ENCODE data around the gene GPLD1. TPM values are rescaled to one million over a fixed set of nuclear protein-coding genes. Genes with fewer than 3 reads are reported as not detected.
"Not testable (repeated sequence)": the region's sequence is repeated elsewhere in the genome, so short reads cannot be mapped to it uniquely, and the experiment has no call there.

Gene GPLD1
- total RNA-seq, 1 donor from 2014 or later: 3.5 TPM

DNA sequence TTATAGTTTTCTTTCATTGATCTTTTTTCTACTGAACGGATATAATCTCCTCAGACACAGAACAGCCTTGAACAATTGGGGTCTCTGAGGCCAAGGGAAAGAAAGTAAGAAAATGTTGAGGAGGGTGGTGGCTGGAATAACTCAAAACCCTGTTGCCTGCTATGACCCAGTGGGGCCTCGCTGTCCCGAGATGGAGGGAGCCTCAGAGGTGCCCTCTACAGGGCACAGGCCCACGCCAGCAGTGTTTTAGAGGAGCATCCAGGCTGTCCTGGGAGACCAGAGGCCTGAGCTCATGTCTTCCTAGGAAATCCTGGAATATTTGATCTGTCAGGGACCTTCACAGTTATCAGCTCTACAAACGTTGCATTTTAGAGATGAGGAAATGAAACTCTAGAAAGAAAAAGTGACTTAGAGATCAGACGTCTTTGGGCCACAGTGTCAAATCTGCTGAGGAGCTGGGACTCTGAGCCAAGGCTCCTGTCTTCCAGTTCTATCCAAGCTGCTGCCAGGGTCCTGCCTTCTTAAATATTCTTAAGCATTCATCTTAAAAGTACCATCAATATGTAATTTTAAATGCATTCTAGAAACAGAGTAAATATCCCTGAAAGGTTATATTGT lies 31.7 kb upstream of the GPLD1 start:
- intact Hi-C loops (cut with DNase I): loop anchor here (1.0 kb wide), 1 partner anchor 90 kb away; no protein-coding TSS in a partner anchor
- Histone ChIP-seq H3K27me3 (no peaks in the 10 kb centered on the region), H3K9me3 (no peaks in the 10 kb centered on the region), H3K4me3 (no peak overlapping the region), H3K36me3 (peaks cover 4 to 16% of the 10 kb centered on the region in 2 donors), H3K4me1 (no peaks in the 10 kb centered on the region), H3K27ac (no peak overlapping the region)
- DNase-seq (ENCODE audit: low spot score in 2 of 2): peak in 1 of 2 donors; percentile 79
- peak; percentile 31 to 78 (median 66) for TF ChIP-seq CTCF (IDR thresholded peaks at IDR 0.05)

GRCh38 chr6:24517659-24518543 lies 28.5 kb upstream of the GPLD1 start:
- no peaks in the 10 kb centered on the region for H3K4me1 ChIP-seq
- H3K4me3 ChIP-seq: no peak overlapping the region
- no peak overlapping the region for H3K27ac ChIP-seq
- H3K9me3 ChIP-seq: no peaks in the 10 kb centered on the region
- H3K36me3 ChIP-seq: peaks cover 11 to 41% of the 10 kb centered on the region in 2 donors
- DNase-seq (ENCODE audit: low spot score in 2 of 2): no peak
- no peaks in the 10 kb centered on the region for H3K27me3 ChIP-seq
- intact Hi-C loops (cut with DNase I): no loop called here
- TF ChIP-seq CTCF (IDR thresholded peaks at IDR 0.05): no peak

DNA sequence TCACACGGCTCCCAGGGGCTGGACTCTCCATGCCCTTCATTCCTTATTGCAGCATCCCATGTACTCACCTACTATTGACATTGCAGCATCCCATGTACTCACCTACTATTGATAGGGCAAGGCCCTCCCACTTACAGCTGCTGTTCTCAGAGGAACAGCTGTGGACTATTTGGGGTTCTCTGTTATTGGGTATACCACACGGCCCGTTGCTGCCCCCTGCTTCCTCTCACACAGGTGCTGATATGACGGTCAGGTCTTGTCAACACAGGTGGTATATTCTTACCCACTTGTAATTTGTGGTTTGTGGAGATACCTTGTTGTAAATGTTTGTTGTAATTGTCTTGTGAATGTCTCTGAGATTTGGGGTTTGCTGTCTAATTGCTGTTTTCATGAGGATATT lies 24.2 kb upstream of the GPLD1 start:
- Histone ChIP-seq H3K4me3 (no peak overlapping the region), H3K9me3 (no peaks in the 10 kb centered on the region), H3K27ac (no peak overlapping the region), H3K4me1 (no peaks in the 10 kb centered on the region), H3K27me3 (no peaks in the 10 kb centered on the region), H3K36me3 (peaks cover 7 to 49% of the 10 kb centered on the region in 2 donors)
- intact Hi-C loops (cut with DNase I): no loop called here
- no peak for TF ChIP-seq CTCF (IDR thresholded peaks at IDR 0.05)
- DNase-seq (ENCODE audit: low spot score in 2 of 2): no peak

DNA sequence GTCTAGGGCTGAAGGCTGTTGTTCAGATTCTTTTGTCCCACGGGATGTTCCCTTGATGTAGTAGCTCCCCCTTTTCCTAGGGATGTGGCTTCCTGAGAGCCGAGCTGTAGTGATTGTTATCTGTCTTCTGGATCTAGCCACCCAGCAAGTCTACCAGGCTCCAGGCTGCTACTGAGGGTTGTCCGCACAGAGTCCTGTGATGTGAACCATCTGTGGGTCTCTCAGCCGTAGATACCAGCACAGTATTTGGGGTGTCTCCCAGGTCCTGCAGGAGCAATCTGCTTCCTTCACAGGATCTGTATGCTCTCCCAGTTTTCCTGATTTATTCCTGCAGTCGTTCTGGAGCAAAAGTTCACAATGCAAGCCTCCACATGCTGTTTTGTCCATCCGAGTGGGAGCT lies 22.6 kb upstream of the GPLD1 start:
- H3K27me3 ChIP-seq; H3K4me1 ChIP-seq; H3K4me3 ChIP-seq; H3K9me3 ChIP-seq; intact Hi-C loops (cut with DNase I); DNase-seq (ENCODE audit: low spot score in 2 of 2); H3K27ac ChIP-seq: not testable (repeated sequence)
- H3K36me3 ChIP-seq: peaks cover 7 to 49% of the 10 kb centered on the region in 2 donors

GRCh38 chr6:24506814-24507520 lies 17.6 kb upstream of the GPLD1 start:
- intact Hi-C loops (cut with DNase I): no loop called here
- Histone ChIP-seq H3K9me3 (no peaks in the 10 kb centered on the region), H3K27me3 (no peaks in the 10 kb centered on the region), H3K36me3 (peaks cover 13 to 50% of the 10 kb centered on the region in 2 donors), H3K4me3 (no peak overlapping the region), H3K4me1 (no peaks in the 10 kb centered on the region), H3K27ac (no peak overlapping the region)
- DNase-seq (ENCODE audit: low spot score in 2 of 2): no peak
- TF ChIP-seq CTCF (IDR thresholded peaks at IDR 0.05): no peak
